B cell (primary cell): ENCODE data around the gene ANO9. TPM values are rescaled to one million over a fixed set of nuclear protein-coding genes. Genes with fewer than 3 reads are reported as not detected.

Experiments
- ATAC-seq: fragments of 200-7000 bp; cut with Tn5 transposase; one replicate; pipeline ENCODE4 v1.10.0; 2021; ENCODE audit warnings: low read depth, mild to moderate bottlenecking, moderate number of reproducible peaks, moderate library complexity
- CTCF ChIA-PET: fragments of 350-600 bp; sonication (Branson Sonifier 250); formaldehyde crosslinking; loops from one replicate; lab custom pipeline; 2021; ENCODE audit warnings: antibody characterized with exemption, inconsistent platforms; lab: Charles Lee
- POLR2A ChIA-PET: fragments of 350-600 bp; sonication (Branson Sonifier 250); formaldehyde crosslinking; loops from one replicate; lab custom pipeline; 2021; ENCODE audit warnings: antibody characterized with exemption; lab: Charles Lee
- DNase-seq: peaks from one replicate; pipeline ENCODE4 v3.0.0; 2013
- H2AFZ ChIP-seq: 2 replicates; pipeline ENCODE4 v1.6.1; 2012; ENCODE audit warnings: mild to moderate bottlenecking, low read depth, low read length; ENCODE audit not compliant: insufficient read depth, poor library complexity, severe bottlenecking
- H3K27ac ChIP-seq, 2 donors: 1 replicate in 1 of 2; 2 replicates in 1 of 2; pipeline ENCODE4 v1.5.1; 2012 to 2013; ENCODE audit warnings: low read length in 2 of 2, mild to moderate bottlenecking in 2 of 2, moderate library complexity in 1 of 2
- H3K27me3 ChIP-seq, 4 experiments: fragments of 200-600 bp in 1 of 4; sonication (generic) in 1 of 4; replicated peaks in 1 of 4; 1 replicate in 2 of 4; 2 replicates in 2 of 4; pipeline versions ENCODE4 v1.6.1 to v1.7.0; 2013 to 2016; ENCODE audit warnings: low read length in 3 of 4, mild to moderate bottlenecking in 2 of 4, mixed read lengths in 1 of 4, moderate library complexity in 1 of 4; ENCODE audit not compliant: insufficient read depth in 4 of 4, control insufficient read depth in 3 of 4; ENCODE audit errors: control extremely low read depth in 1 of 4
- H3K36me3 ChIP-seq, 2 experiments: replicated peaks in 1 of 2; 1 replicate in 1 of 2; 2 replicates in 1 of 2; pipeline versions ENCODE4 v1.6.1 to v1.7.1; 2013; ENCODE audit warnings: low read length in 1 of 2; ENCODE audit not compliant: insufficient read depth in 2 of 2, control insufficient read depth in 1 of 2; ENCODE audit errors: control extremely low read depth in 1 of 2, extremely low read depth in 1 of 2
- H3K4me1 ChIP-seq, 2 donors: fragments of 200-600 bp in 1 of 2; sonication (generic) in 1 of 2; 1 replicate in 1 of 2; 2 replicates in 1 of 2; pipeline versions ENCODE4 v1.5.1 to v1.6.1; 2013 to 2017; ENCODE audit warnings: low read length in 2 of 2; ENCODE audit not compliant: control insufficient read depth in 2 of 2, insufficient read depth in 2 of 2
- H3K4me2 ChIP-seq: replicated peaks from 2 replicates; pipeline ENCODE3; 2012; ENCODE audit warnings: mild to moderate bottlenecking, low read depth, low read length; ENCODE audit not compliant: poor library complexity, severe bottlenecking
- H3K4me3 ChIP-seq, 5 experiments: fragments of 200-600 bp in 1 of 5; sonication (generic) in 1 of 5; 1 replicate in 3 of 5; 2 replicates in 2 of 5; pipeline versions ENCODE4 v1.5.1 to v1.7.0; 2011 to 2016; ENCODE audit warnings: low read length in 4 of 5, mild to moderate bottlenecking in 4 of 5, low read depth in 2 of 5, control low read depth in 1 of 5, moderate library complexity in 1 of 5; ENCODE audit not compliant: insufficient read depth in 1 of 5; ENCODE audit errors: control extremely low read depth in 1 of 5, extremely low read depth in 1 of 5
- H3K79me2 ChIP-seq: fragments of 200-600 bp; sonication (generic); one replicate; pipeline ENCODE4 v1.6.0; 2016; ENCODE audit warnings: low read length; ENCODE audit not compliant: control insufficient read depth, insufficient read depth
- H3K9ac ChIP-seq: fragments of 200-600 bp; sonication (generic); 2 replicates; pipeline ENCODE4 v1.6.1; 2017; ENCODE audit warnings: mild to moderate bottlenecking, low read length, moderate library complexity
- H3K9me3 ChIP-seq, 3 donors: one replicate each; pipeline versions ENCODE4 v1.6.1 to v1.7.1; 2013; ENCODE audit warnings: low read length in 2 of 3; ENCODE audit not compliant: control insufficient read depth in 2 of 3, insufficient read depth in 1 of 3; ENCODE audit errors: control extremely low read depth in 1 of 3
- H4K20me1 ChIP-seq: 2 replicates; pipeline ENCODE4 v1.6.0; 2012; ENCODE audit warnings: mild to moderate bottlenecking, low read length; ENCODE audit not compliant: insufficient read depth, control insufficient read depth, poor library complexity, severe bottlenecking
- H3K27ac Mint-ChIP-seq: one replicate; pipeline ENCODE4 v1.8.0; 2021; ENCODE audit warnings: mixed read lengths
- H3K27me3 Mint-ChIP-seq: one replicate; pipeline ENCODE4 v1.8.0; 2021; ENCODE audit warnings: mixed read lengths
- H3K4me1 Mint-ChIP-seq: one replicate; pipeline ENCODE4 v1.8.0; 2021; ENCODE audit warnings: mixed read lengths
- H3K4me3 Mint-ChIP-seq: one replicate; pipeline ENCODE4 v1.8.0; 2021; ENCODE audit warnings: mixed read lengths
- H3K9me3 Mint-ChIP-seq: one replicate; pipeline ENCODE4 v1.8.0; 2022; ENCODE audit warnings: mixed read lengths; ENCODE audit not compliant: insufficient read depth
- CTCF ChIP-seq: fragments of 200-600 bp; IDR thresholded peaks from one replicate; pipeline ENCODE4 v1.8.0; 2022; ENCODE audit warnings: antibody characterized with exemption, mild to moderate bottlenecking
- EZH2 ChIP-seq: IDR thresholded peaks from 2 replicates; pipeline ENCODE4 v1.6.1; 2012; ENCODE audit warnings: borderline replicate concordance, low read depth, mild to moderate bottlenecking, moderate library complexity, low read length; ENCODE audit not compliant: insufficient read depth, poor library complexity, severe bottlenecking
- WGBS: methylation state at CpG from one replicate; pipeline ENCODE4 v1.1.5; 2013; ENCODE audit warnings: missing lambda C conversion rate; ENCODE audit not compliant: insufficient coverage; 5-methylcytosine and 5-hydroxymethylcytosine counted together
- intact Hi-C: fragments of 100-400 bp; cut with micrococcal nuclease; formaldehyde crosslinking; loops from one replicate; pipeline ENCODE4 v1.10.0; 2022
- polyA plus RNA-seq: library from polyadenylated mRNA; depleted of rRNA; stranded (reverse); fragments of >200 nt; gene quantifications from 2 replicates; pipeline ENCODE4 v1.2.3, GENCODE V29; 2012
- total RNA-seq, 2 donors: library from RNA; stranded (reverse); fragments of 120-200 nt in 1 of 2; gene quantifications; 1 replicate in 1 of 2; 2 replicates in 1 of 2; pipeline versions ENCODE4 v1.2.3 to v1.2.4, GENCODE V29; 2013 to 2022

The ANO9 gene
- total and polyA plus RNA-seq, 2 donors (not counting 1 experiment from before 2014, with no cell fraction given): 62.0 to 107 TPM

DNA sequence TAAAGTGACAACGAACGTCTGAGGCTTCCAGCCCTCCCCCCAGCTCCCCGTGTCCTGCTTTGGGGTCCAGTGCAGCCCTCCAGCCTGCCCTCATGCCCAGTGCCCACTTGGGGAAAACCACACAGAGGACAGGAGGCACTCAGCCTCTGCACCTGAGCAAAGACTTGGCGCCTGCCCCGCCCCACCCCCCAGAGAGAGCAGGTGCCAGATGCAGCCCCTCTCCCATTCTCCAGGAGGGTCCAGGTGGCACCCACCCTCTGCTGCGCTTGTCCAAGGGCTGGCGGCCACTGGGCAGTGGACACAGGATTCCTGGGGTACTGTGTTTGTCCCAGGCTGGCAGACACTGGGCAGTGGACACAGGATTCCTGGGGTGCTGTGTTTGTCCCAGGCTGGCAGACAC lies 49.5 kb upstream of the ANO9 start:
- H3K9ac ChIP-seq: no peak overlapping the region
- no peak overlapping the region for H3K4me3 Mint-ChIP-seq
- 86% methylated on average over 3 of the region's 7 CpGs for WGBS

GRCh38 chr11:490930-491260 lies 49.1 kb upstream of the ANO9 start:
- Histone ChIP-seq H2AFZ (no peak overlapping the region), H3K9ac (no peak overlapping the region), H3K4me2 (no peak overlapping the region), H3K79me2 (no peaks in the 10 kb centered on the region), H3K27ac (no peak overlapping the region), H3K9me3 (no peaks in the 10 kb centered on the region), H3K36me3 (peaks cover 0 to 12% of the 10 kb centered on the region in 2 experiments), H3K27me3 (no peaks in the 10 kb centered on the region), H3K4me3 (no peak overlapping the region), H4K20me1 (no peaks in the 10 kb centered on the region), H3K4me1 (no peaks in the 10 kb centered on the region)
- no peaks in the 10 kb centered on the region for H3K4me1 Mint-ChIP-seq
- WGBS: 97% methylated on average over 14 of the region's 15 CpGs
- H3K9me3 Mint-ChIP-seq: no peaks in the 10 kb centered on the region
- H3K27ac Mint-ChIP-seq: no peak overlapping the region
- H3K4me3 Mint-ChIP-seq: no peak overlapping the region
- intact Hi-C loops: no loop called here
- CTCF ChIA-PET: no interaction called here
- H3K27me3 Mint-ChIP-seq: no peaks in the 10 kb centered on the region
- no peak for ATAC-seq
- POLR2A ChIA-PET: no interaction called here
- DNase-seq: no peak
- no peak for TF ChIP-seq EZH2
- no peak for TF ChIP-seq CTCF

More for the DNA sequence above, 49.5 kb upstream of the ANO9 start:
- H2AFZ ChIP-seq: no peak overlapping the region
- ChIA-PET POLR2A (no interaction called here), CTCF (no interaction called here)
- H4K20me1 ChIP-seq: no peaks in the 10 kb centered on the region
- DNase-seq: no peak
- TF ChIP-seq EZH2: no peak
- TF ChIP-seq CTCF: no peak
- H3K27me3 Mint-ChIP-seq: no peaks in the 10 kb centered on the region
- intact Hi-C loops: no loop called here
- ATAC-seq: no peak
- H3K4me2 ChIP-seq: no peak overlapping the region
- no peaks in the 10 kb centered on the region for H3K79me2 ChIP-seq
- no peaks in the 10 kb centered on the region for H3K4me1 ChIP-seq
- no peak overlapping the region for H3K4me3 ChIP-seq
- H3K27me3 ChIP-seq: no peaks in the 10 kb centered on the region
- no peaks in the 10 kb centered on the region for H3K9me3 Mint-ChIP-seq
- peaks cover 0 to 12% of the 10 kb centered on the region in 2 experiments for H3K36me3 ChIP-seq
- H3K4me1 Mint-ChIP-seq: no peaks in the 10 kb centered on the region
- no peak overlapping the region for H3K27ac ChIP-seq
- H3K27ac Mint-ChIP-seq: no peak overlapping the region
- no peaks in the 10 kb centered on the region for H3K9me3 ChIP-seq
